ENCODE data around the gene MYO9B.

The MYO9B gene

GRCh38 chr19:17075035-17075863 lies at the start of gene MYO9B, which contains the start of gene HAUS8:
TSS of gene MYO9B (plus strand) at chr19:17075777. CDS start at chr19:17101718, 25,941 bp downstream.
TSS of gene HAUS8 (minus strand) at chr19:17075452. CDS start at chr19:17075422, 30 bp downstream.
- H3K4me3 ChIP-seq (ENCODE audit: low read length), result peak within 1 kb of the TSS; percentile 82
- peak within 1 kb of the TSS; percentile 94 for H3K9ac ChIP-seq (ENCODE audit: low read length)
- no peaks in the 10 kb centered on the region for H3K9me3 ChIP-seq (ENCODE audit: control insufficient read depth, low read depth, low read length)
- peaks cover 20% of the 10 kb centered on the region for H3K4me1 ChIP-seq (ENCODE audit: control insufficient read depth, low read depth, low read length)
- H3K27me3 ChIP-seq (ENCODE audit: control insufficient read depth, insufficient read depth, low read length), result no peaks in the 10 kb centered on the region
- peaks cover 19% of the 10 kb centered on the region for H3K36me3 ChIP-seq (ENCODE audit: control insufficient read depth, low read depth, low read length)
- H3K27ac ChIP-seq (ENCODE audit: low read length), result peak within 1 kb of the TSS; percentile 95

- Histone ChIP-seq H3K9me3 (ENCODE audit: control insufficient read depth, low read depth, low read length) (peaks cover 5% of the 10 kb centered on the region), H3K4me3 (ENCODE audit: low read length) (peak overlapping the region; percentile 83), H3K36me3 (ENCODE audit: control insufficient read depth, low read depth, low read length) (no peaks in the 10 kb centered on the region), H3K9ac (ENCODE audit: low read length) (peak overlapping the region; percentile 50), H3K27ac (ENCODE audit: low read length) (no peak overlapping the region), H3K4me1 (ENCODE audit: control insufficient read depth, low read depth, low read length) (peaks cover 6% of the 10 kb centered on the region), H3K27me3 (ENCODE audit: control insufficient read depth, insufficient read depth, low read length) (peaks cover 19% of the 10 kb centered on the region)
Observed at GRCh38 chr19:17025991-17026658, 49.5 kb upstream of the MYO9B start.

- Histone ChIP-seq H3K36me3 (ENCODE audit: control insufficient read depth, low read depth, low read length) (no peaks in the 10 kb centered on the region), H3K4me3 (ENCODE audit: low read length) (peak within 1 kb of the TSS; percentile 83), H3K27me3 (ENCODE audit: control insufficient read depth, insufficient read depth, low read length) (peaks cover 19% of the 10 kb centered on the region), H3K27ac (ENCODE audit: low read length) (no peak within 1 kb of the TSS), H3K9me3 (ENCODE audit: control insufficient read depth, low read depth, low read length) (peaks cover 5% of the 10 kb centered on the region), H3K9ac (ENCODE audit: low read length) (peak within 1 kb of the TSS; percentile 50), H3K4me1 (ENCODE audit: control insufficient read depth, low read depth, low read length) (peaks cover 6% of the 10 kb centered on the region)
Observed at GRCh38 chr19:17026706-17027534, 48.7 kb upstream of the MYO9B start, which contains the start of gene CPAMD8. TSS of gene CPAMD8 (minus strand) at chr19:17026810. CDS start at chr19:17026642, 168 bp downstream.

- H3K27me3 ChIP-seq (ENCODE audit: control insufficient read depth, insufficient read depth, low read length), result peaks cover 19% of the 10 kb centered on the region
- peak overlapping the region; percentile 37 for H3K4me3 ChIP-seq (ENCODE audit: low read length)
- H3K4me1 ChIP-seq (ENCODE audit: control insufficient read depth, low read depth, low read length), result peaks cover 6% of the 10 kb centered on the region
- no peak overlapping the region for H3K9ac ChIP-seq (ENCODE audit: low read length)
- no peak overlapping the region for H3K27ac ChIP-seq (ENCODE audit: low read length)
- no peaks in the 10 kb centered on the region for H3K36me3 ChIP-seq (ENCODE audit: control insufficient read depth, low read depth, low read length)
- peaks cover 5% of the 10 kb centered on the region for H3K9me3 ChIP-seq (ENCODE audit: control insufficient read depth, low read depth, low read length)
Observed at GRCh38 chr19:17027535-17027975, 48.0 kb upstream of the MYO9B start.

GRCh38 chr19:17031741-17032140 lies 43.8 kb upstream of the MYO9B start:
- Histone ChIP-seq H3K27me3 (ENCODE audit: control insufficient read depth, insufficient read depth, low read length) (no peaks in the 10 kb centered on the region), H3K27ac (ENCODE audit: low read length) (no peak overlapping the region), H3K36me3 (ENCODE audit: control insufficient read depth, low read depth, low read length) (no peaks in the 10 kb centered on the region), H3K4me3 (ENCODE audit: low read length) (no peak overlapping the region), H3K4me1 (ENCODE audit: control insufficient read depth, low read depth, low read length) (no peaks in the 10 kb centered on the region), H3K9me3 (ENCODE audit: control insufficient read depth, low read depth, low read length) (no peaks in the 10 kb centered on the region), H3K9ac (ENCODE audit: low read length) (no peak overlapping the region)

- Histone ChIP-seq H3K9me3 (ENCODE audit: control insufficient read depth, low read depth, low read length) (no peaks in the 10 kb centered on the region), H3K27ac (ENCODE audit: low read length) (no peak overlapping the region), H3K36me3 (ENCODE audit: control insufficient read depth, low read depth, low read length) (no peaks in the 10 kb centered on the region), H3K27me3 (ENCODE audit: control insufficient read depth, insufficient read depth, low read length) (no peaks in the 10 kb centered on the region), H3K9ac (ENCODE audit: low read length) (no peak overlapping the region), H3K4me3 (ENCODE audit: low read length) (no peak overlapping the region), H3K4me1 (ENCODE audit: control insufficient read depth, low read depth, low read length) (no peaks in the 10 kb centered on the region)
Observed at GRCh38 chr19:17035842-17036424, 39.6 kb upstream of the MYO9B start.

GRCh38 chr19:17036640-17037039 lies 38.9 kb upstream of the MYO9B start:
- Histone ChIP-seq H3K27ac (ENCODE audit: low read length) (no peak overlapping the region), H3K27me3 (ENCODE audit: control insufficient read depth, insufficient read depth, low read length) (no peaks in the 10 kb centered on the region), H3K9ac (ENCODE audit: low read length) (no peak overlapping the region), H3K4me3 (ENCODE audit: low read length) (no peak overlapping the region), H3K4me1 (ENCODE audit: control insufficient read depth, low read depth, low read length) (no peaks in the 10 kb centered on the region), H3K9me3 (ENCODE audit: control insufficient read depth, low read depth, low read length) (no peaks in the 10 kb centered on the region), H3K36me3 (ENCODE audit: control insufficient read depth, low read depth, low read length) (no peaks in the 10 kb centered on the region)

GRCh38 chr19:17037184-17037583 lies 38.4 kb upstream of the MYO9B start:
- Histone ChIP-seq H3K9ac (ENCODE audit: low read length) (no peak overlapping the region), H3K27me3 (ENCODE audit: control insufficient read depth, insufficient read depth, low read length) (no peaks in the 10 kb centered on the region), H3K36me3 (ENCODE audit: control insufficient read depth, low read depth, low read length) (no peaks in the 10 kb centered on the region), H3K27ac (ENCODE audit: low read length) (no peak overlapping the region), H3K9me3 (ENCODE audit: control insufficient read depth, low read depth, low read length) (no peaks in the 10 kb centered on the region), H3K4me3 (ENCODE audit: low read length) (no peak overlapping the region), H3K4me1 (ENCODE audit: control insufficient read depth, low read depth, low read length) (no peaks in the 10 kb centered on the region)

- H3K9ac ChIP-seq (ENCODE audit: low read length), result no peak overlapping the region
- H3K36me3 ChIP-seq (ENCODE audit: control insufficient read depth, low read depth, low read length), result no peaks in the 10 kb centered on the region
- H3K27me3 ChIP-seq (ENCODE audit: control insufficient read depth, insufficient read depth, low read length), result no peaks in the 10 kb centered on the region
- H3K9me3 ChIP-seq (ENCODE audit: control insufficient read depth, low read depth, low read length), result no peaks in the 10 kb centered on the region
- H3K4me3 ChIP-seq (ENCODE audit: low read length), result no peak overlapping the region
- no peaks in the 10 kb centered on the region for H3K4me1 ChIP-seq (ENCODE audit: control insufficient read depth, low read depth, low read length)
- no peak overlapping the region for H3K27ac ChIP-seq (ENCODE audit: low read length)
Observed at GRCh38 chr19:17037966-17038500, 37.5 kb upstream of the MYO9B start.

- Histone ChIP-seq H3K9me3 (ENCODE audit: control insufficient read depth, low read depth, low read length) (no peaks in the 10 kb centered on the region), H3K36me3 (ENCODE audit: control insufficient read depth, low read depth, low read length) (no peaks in the 10 kb centered on the region), H3K4me3 (ENCODE audit: low read length) (no peak overlapping the region), H3K4me1 (ENCODE audit: control insufficient read depth, low read depth, low read length) (no peaks in the 10 kb centered on the region), H3K27me3 (ENCODE audit: control insufficient read depth, insufficient read depth, low read length) (no peaks in the 10 kb centered on the region), H3K9ac (ENCODE audit: low read length) (no peak overlapping the region), H3K27ac (ENCODE audit: low read length) (no peak overlapping the region)
Observed at GRCh38 chr19:17041976-17042375, 33.6 kb upstream of the MYO9B start.

Measured in iPS-18a (cell line).